Left ventricle myocardium inferior (tissue), 1 donor: Measurements from ENCODE around the gene TNS3. TPM values are rescaled to one million over a fixed set of nuclear protein-coding genes. Genes with fewer than 3 reads are reported as not detected.
"Not testable (repeated sequence)": the region's sequence is repeated elsewhere in the genome, so short reads cannot be mapped to it uniquely, and the experiment has no call there.

Experiments
- DNase-seq: peaks from one replicate; pipeline ENCODE4 v3.0.0-alpha.2; 2020
- H3K27ac ChIP-seq: fragments of 200-600 bp; replicated peaks from 2 replicates; pipeline ENCODE4 v1.8.0; 2021
- H3K27me3 ChIP-seq: fragments of 200-600 bp; 2 replicates; pipeline ENCODE4 v1.8.0; 2021; ENCODE audit warnings: low read depth
- H3K36me3 ChIP-seq: fragments of 200-600 bp; 2 replicates; pipeline ENCODE4 v1.8.0; 2021
- H3K4me1 ChIP-seq: fragments of 200-600 bp; 2 replicates; pipeline ENCODE4 v1.8.0; 2021
- H3K4me3 ChIP-seq: fragments of 200-600 bp; 2 replicates; pipeline ENCODE4 v1.8.0; 2021; ENCODE audit warnings: mild to moderate bottlenecking, moderate library complexity
- H3K9me3 ChIP-seq: fragments of 200-600 bp; replicated peaks from 2 replicates; pipeline ENCODE4 v1.8.0; 2021
- CTCF ChIP-seq: fragments of 200-600 bp; IDR thresholded peaks from 2 replicates; pipeline ENCODE4 v1.8.0; 2021; ENCODE audit warnings: antibody characterized with exemption, mild to moderate bottlenecking, borderline replicate concordance
- intact Hi-C: fragments of 100-400 bp; cut with micrococcal nuclease; formaldehyde crosslinking; loops from one replicate; pipeline ENCODE4 v1.11.0; 2022
- total RNA-seq: library from RNA; stranded (reverse); fragmentation: NEBNext Ultra II Directional; extraction: Animal tissue kit (Norgen Biotek cat#: 25700); gene quantifications from one replicate; pipeline ENCODE4 v1.2.1, GENCODE V29; 2021
- donor health status: DM: no; HTN: yes; CAD: no; lungs with severe emphysema.

The TNS3 gene
- total RNA-seq, 1 donor from 2014 or later: 40.6 TPM

DNA sequence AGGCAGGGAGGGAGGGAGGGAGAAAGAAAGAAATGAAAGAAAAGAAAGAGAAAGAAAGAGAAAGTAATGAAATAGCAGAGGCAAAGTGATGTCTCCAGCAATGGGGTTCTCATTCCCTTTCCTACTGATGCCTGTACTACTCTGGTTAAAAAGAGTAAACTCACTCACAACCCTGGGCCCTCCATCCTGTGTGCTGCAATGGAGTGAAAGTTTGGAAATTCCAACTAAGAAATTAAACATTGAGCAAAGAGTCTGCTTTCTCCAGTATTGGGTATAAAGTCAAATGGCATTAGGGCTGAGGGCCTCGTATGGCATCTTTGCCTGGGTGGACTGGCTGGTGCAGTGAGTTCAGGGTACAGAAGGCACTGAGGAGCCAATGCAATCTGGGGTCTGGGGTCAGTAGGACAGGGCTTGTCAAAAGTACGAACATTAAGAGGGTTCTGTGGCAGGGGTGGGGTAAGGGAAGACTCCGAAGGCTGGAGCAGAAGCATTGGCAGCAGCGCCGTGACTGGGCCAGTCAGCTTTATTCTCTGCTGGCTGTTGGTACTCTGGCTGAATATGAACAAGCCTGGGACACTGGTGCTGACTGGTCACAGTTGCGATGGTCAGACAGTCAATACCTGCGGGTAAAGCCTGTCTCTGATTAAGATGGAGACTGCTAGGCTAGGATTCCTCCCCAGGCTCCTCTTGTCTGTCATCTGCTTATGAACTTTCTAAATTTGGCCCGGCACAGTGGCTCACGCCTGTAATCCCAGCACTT lies 24.1 kb upstream of the TNS3 start:
- H3K36me3 ChIP-seq: no peaks in the 10 kb centered on the region
- intact Hi-C loops: no loop called here
- DNase-seq: no peak
- H3K4me3 ChIP-seq: no peak overlapping the region
- no peak overlapping the region for H3K27ac ChIP-seq
- no peaks in the 10 kb centered on the region for H3K27me3 ChIP-seq
- H3K9me3 ChIP-seq: no peaks in the 10 kb centered on the region
- H3K4me1 ChIP-seq: peaks cover 17% of the 10 kb centered on the region
- no peak for TF ChIP-seq CTCF

GRCh38 chr7:47604496-47604890 lies 22.6 kb upstream of the TNS3 start:
- no peak for TF ChIP-seq CTCF
- no peaks in the 10 kb centered on the region for H3K36me3 ChIP-seq
- no peak for DNase-seq
- H3K4me1 ChIP-seq: peaks cover 14% of the 10 kb centered on the region
- peak overlapping the region; percentile 52 for H3K27ac ChIP-seq
- intact Hi-C loops: no loop called here
- H3K27me3 ChIP-seq: no peaks in the 10 kb centered on the region
- no peaks in the 10 kb centered on the region for H3K9me3 ChIP-seq
- H3K4me3 ChIP-seq: no peak overlapping the region

- H3K36me3 ChIP-seq, DNase-seq: not testable (repeated sequence)
These were observed 21.8 kb upstream of the TNS3 start for GRCh38 chr7:47603514-47604255.

GRCh38 chr7:47602272-47603004 lies 20.5 kb upstream of the TNS3 start:
- no peak for TF ChIP-seq CTCF
- H3K4me1 ChIP-seq: peaks cover 14% of the 10 kb centered on the region
- H3K27ac ChIP-seq: no peak overlapping the region
- H3K27me3 ChIP-seq: no peaks in the 10 kb centered on the region
- H3K36me3 ChIP-seq: no peaks in the 10 kb centered on the region
- no peak overlapping the region for H3K4me3 ChIP-seq
- intact Hi-C loops: no loop called here
- DNase-seq: no peak
- peaks cover 12% of the 10 kb centered on the region for H3K9me3 ChIP-seq

More at GRCh38 chr7:47603514-47604255, 21.8 kb upstream of the TNS3 start:
- H3K27me3 ChIP-seq, H3K9me3 ChIP-seq, H3K4me3 ChIP-seq, H3K27ac ChIP-seq, intact Hi-C loops: not testable (repeated sequence)
- peaks cover 14% of the 10 kb centered on the region for H3K4me1 ChIP-seq

- Histone ChIP-seq H3K27me3 (no peaks in the 10 kb centered on the region), H3K36me3 (no peaks in the 10 kb centered on the region), H3K27ac (no peak overlapping the region), H3K9me3 (peaks cover 17% of the 10 kb centered on the region), H3K4me1 (peaks cover 14% of the 10 kb centered on the region), H3K4me3 (no peak overlapping the region)
- no peak for TF ChIP-seq CTCF
- no peak for DNase-seq
- intact Hi-C loops: no loop called here
These were observed 20.0 kb upstream of the TNS3 start for GRCh38 chr7:47601881-47602249.
